Measurements from ENCODE around the gene HHIPL2.
A peak's percentile ranks its signal among the peaks of the same experiment; 100 is the strongest.

Gene HHIPL2

GRCh38 chr1:222547944-222548671 is at the start of gene HHIPL2:
Gene HHIPL2 (minus strand): TSS chr1:222548104. CDS start chr1:222548044, 60 bp downstream.
- Histone ChIP-seq H3K4me3 (ENCODE audit: low read depth, low read length) (no peak within 1 kb of the TSS), H3K79me2 (ENCODE audit: control insufficient read depth, insufficient read depth, low read length, unreplicated experiment) (no peaks in the 10 kb centered on the region), H3K36me3 (ENCODE audit: insufficient read depth, low read length) (no peaks in the 10 kb centered on the region), H3K27ac (ENCODE audit: low read depth, low read length) (peak within 1 kb of the TSS; percentile 42), H3K27me3 (ENCODE audit: insufficient read depth, low read length) (no peaks in the 10 kb centered on the region), H3K4me1 (ENCODE audit: control insufficient read depth, insufficient read depth, low read length, unreplicated experiment) (peaks cover 16% of the 10 kb centered on the region), H2AFZ (ENCODE audit: low read length, unreplicated experiment) (peak within 1 kb of the TSS; percentile 57)

- Histone ChIP-seq H3K27me3 (ENCODE audit: insufficient read depth, low read length) (no peaks in the 10 kb centered on the region), H3K79me2 (ENCODE audit: control insufficient read depth, insufficient read depth, low read length, unreplicated experiment) (no peaks in the 10 kb centered on the region), H2AFZ (ENCODE audit: low read length, unreplicated experiment) (no peak overlapping the region), H3K36me3 (ENCODE audit: insufficient read depth, low read length) (no peaks in the 10 kb centered on the region), H3K4me1 (ENCODE audit: control insufficient read depth, insufficient read depth, low read length, unreplicated experiment) (peaks cover 19% of the 10 kb centered on the region), H3K4me3 (ENCODE audit: low read depth, low read length) (no peak overlapping the region), H3K27ac (ENCODE audit: low read depth, low read length) (no peak overlapping the region)
Observed at GRCh38 chr1:222596696-222597095, 48.8 kb upstream of the HHIPL2 start.

GRCh38 chr1:222594789-222595188 is 46.9 kb upstream of the HHIPL2 start:
- Histone ChIP-seq H2AFZ (ENCODE audit: low read length, unreplicated experiment) (no peak overlapping the region), H3K36me3 (ENCODE audit: insufficient read depth, low read length) (no peaks in the 10 kb centered on the region), H3K27ac (ENCODE audit: low read depth, low read length) (no peak overlapping the region), H3K27me3 (ENCODE audit: insufficient read depth, low read length) (no peaks in the 10 kb centered on the region), H3K4me1 (ENCODE audit: control insufficient read depth, insufficient read depth, low read length, unreplicated experiment) (peaks cover 8% of the 10 kb centered on the region), H3K79me2 (ENCODE audit: control insufficient read depth, insufficient read depth, low read length, unreplicated experiment) (peaks cover 3% of the 10 kb centered on the region), H3K4me3 (ENCODE audit: low read depth, low read length) (no peak overlapping the region)

- no peaks in the 10 kb centered on the region for H3K36me3 ChIP-seq (ENCODE audit: insufficient read depth, low read length)
- H3K4me3 ChIP-seq (ENCODE audit: low read depth, low read length) = no peak overlapping the region
- no peak overlapping the region for H2AFZ ChIP-seq (ENCODE audit: low read length, unreplicated experiment)
- H3K79me2 ChIP-seq (ENCODE audit: control insufficient read depth, insufficient read depth, low read length, unreplicated experiment) = peaks cover 23% of the 10 kb centered on the region
- H3K27ac ChIP-seq (ENCODE audit: low read depth, low read length) = no peak overlapping the region
- peaks cover 13% of the 10 kb centered on the region for H3K4me1 ChIP-seq (ENCODE audit: control insufficient read depth, insufficient read depth, low read length, unreplicated experiment)
- H3K27me3 ChIP-seq (ENCODE audit: insufficient read depth, low read length) = no peaks in the 10 kb centered on the region
Observed at GRCh38 chr1:222592171-222592570, 44.3 kb upstream of the HHIPL2 start.

GRCh38 chr1:222589462-222590302 is 41.8 kb upstream of the HHIPL2 start, which contains the start of gene TAF1A:
Gene TAF1A (minus strand): TSS chr1:222589933.
- peaks cover 37% of the 10 kb centered on the region for H3K79me2 ChIP-seq (ENCODE audit: control insufficient read depth, insufficient read depth, low read length, unreplicated experiment)
- H3K36me3 ChIP-seq (ENCODE audit: insufficient read depth, low read length) = no peaks in the 10 kb centered on the region
- H2AFZ ChIP-seq (ENCODE audit: low read length, unreplicated experiment) = peak within 1 kb of the TSS; percentile 94
- no peaks in the 10 kb centered on the region for H3K27me3 ChIP-seq (ENCODE audit: insufficient read depth, low read length)
- peak within 1 kb of the TSS; percentile 91 for H3K4me3 ChIP-seq (ENCODE audit: low read depth, low read length)
- H3K27ac ChIP-seq (ENCODE audit: low read depth, low read length) = peak within 1 kb of the TSS; percentile 51
- peaks cover 13% of the 10 kb centered on the region for H3K4me1 ChIP-seq (ENCODE audit: control insufficient read depth, insufficient read depth, low read length, unreplicated experiment)

- Histone ChIP-seq H3K4me1 (ENCODE audit: control insufficient read depth, insufficient read depth, low read length, unreplicated experiment) (peaks cover 13% of the 10 kb centered on the region), H3K27ac (ENCODE audit: low read depth, low read length) (no peak overlapping the region), H3K36me3 (ENCODE audit: insufficient read depth, low read length) (peaks cover 7% of the 10 kb centered on the region; the same call in 1 of the 2 replicates), H3K79me2 (ENCODE audit: control insufficient read depth, insufficient read depth, low read length, unreplicated experiment) (peaks cover 39% of the 10 kb centered on the region), H2AFZ (ENCODE audit: low read length, unreplicated experiment) (no peak overlapping the region), H3K27me3 (ENCODE audit: insufficient read depth, low read length) (no peaks in the 10 kb centered on the region), H3K4me3 (ENCODE audit: low read depth, low read length) (peak overlapping the region; percentile 91)
Observed at GRCh38 chr1:222588135-222588534, 40.2 kb upstream of the HHIPL2 start.

GRCh38 chr1:222586842-222587241 is 38.9 kb upstream of the HHIPL2 start:
- Histone ChIP-seq H3K4me3 (ENCODE audit: low read depth, low read length) (no peak overlapping the region), H3K27ac (ENCODE audit: low read depth, low read length) (no peak overlapping the region), H3K4me1 (ENCODE audit: control insufficient read depth, insufficient read depth, low read length, unreplicated experiment) (peaks cover 22% of the 10 kb centered on the region), H2AFZ (ENCODE audit: low read length, unreplicated experiment) (no peak overlapping the region), H3K79me2 (ENCODE audit: control insufficient read depth, insufficient read depth, low read length, unreplicated experiment) (peaks cover 39% of the 10 kb centered on the region), H3K27me3 (ENCODE audit: insufficient read depth, low read length) (no peaks in the 10 kb centered on the region), H3K36me3 (ENCODE audit: insufficient read depth, low read length) (peaks cover 14% of the 10 kb centered on the region; the same call in 1 of the 2 replicates)

- peaks cover 14% of the 10 kb centered on the region; the same call in 1 of the 2 replicates for H3K36me3 ChIP-seq (ENCODE audit: insufficient read depth, low read length)
- H3K27ac ChIP-seq (ENCODE audit: low read depth, low read length) = no peak overlapping the region
- no peaks in the 10 kb centered on the region for H3K27me3 ChIP-seq (ENCODE audit: insufficient read depth, low read length)
- peaks cover 20% of the 10 kb centered on the region for H3K79me2 ChIP-seq (ENCODE audit: control insufficient read depth, insufficient read depth, low read length, unreplicated experiment)
- peaks cover 14% of the 10 kb centered on the region for H3K4me1 ChIP-seq (ENCODE audit: control insufficient read depth, insufficient read depth, low read length, unreplicated experiment)
- H2AFZ ChIP-seq (ENCODE audit: low read length, unreplicated experiment) = no peak overlapping the region
- H3K4me3 ChIP-seq (ENCODE audit: low read depth, low read length) = no peak overlapping the region
Observed at GRCh38 chr1:222583079-222583478, 35.2 kb upstream of the HHIPL2 start.

GRCh38 chr1:222582099-222582774 is 34.3 kb upstream of the HHIPL2 start:
- Histone ChIP-seq H2AFZ (ENCODE audit: low read length, unreplicated experiment) (no peak overlapping the region), H3K4me3 (ENCODE audit: low read depth, low read length) (no peak overlapping the region), H3K27ac (ENCODE audit: low read depth, low read length) (peak overlapping the region; percentile 37), H3K36me3 (ENCODE audit: insufficient read depth, low read length) (peaks cover 18% of the 10 kb centered on the region), H3K27me3 (ENCODE audit: insufficient read depth, low read length) (no peaks in the 10 kb centered on the region), H3K79me2 (ENCODE audit: control insufficient read depth, insufficient read depth, low read length, unreplicated experiment) (peaks cover 16% of the 10 kb centered on the region), H3K4me1 (ENCODE audit: control insufficient read depth, insufficient read depth, low read length, unreplicated experiment) (peaks cover 13% of the 10 kb centered on the region)

- Histone ChIP-seq H3K36me3 (ENCODE audit: insufficient read depth, low read length) (peaks cover 37% of the 10 kb centered on the region), H2AFZ (ENCODE audit: low read length, unreplicated experiment) (no peak overlapping the region), H3K27me3 (ENCODE audit: insufficient read depth, low read length) (no peaks in the 10 kb centered on the region), H3K4me3 (ENCODE audit: low read depth, low read length) (no peak overlapping the region), H3K79me2 (ENCODE audit: control insufficient read depth, insufficient read depth, low read length, unreplicated experiment) (no peaks in the 10 kb centered on the region), H3K4me1 (ENCODE audit: control insufficient read depth, insufficient read depth, low read length, unreplicated experiment) (peaks cover 13% of the 10 kb centered on the region), H3K27ac (ENCODE audit: low read depth, low read length) (no peak overlapping the region)
Observed at GRCh38 chr1:222579316-222579715, 31.4 kb upstream of the HHIPL2 start.
